PFSK-1 (cell line): ENCODE data around the gene GSC2.

Experiments used
- FOXP2 ChIP-seq: optimal IDR thresholded peaks from 2 replicates; pipeline ENCODE3; 2011; ENCODE audit warnings: borderline replicate concordance, control low read depth, inconsistent platforms; ENCODE audit not compliant: insufficient read depth; ENCODE audit errors: extremely low read length, extremely low read depth
- POLR2AphosphoS5 ChIP-seq: IDR thresholded peaks from 2 replicates; pipeline ENCODE4 v1.6.1; 2012; ENCODE audit warnings: low read depth, mild to moderate bottlenecking, control low read depth, low read length, moderate library complexity
- REST ChIP-seq, 2 experiments: IDR thresholded peaks; 2 replicates each; pipeline versions ENCODE4 v1.6.1 to v1.8.0; 2011 to 2012; ENCODE audit warnings: low read depth in 2 of 2, low read length in 2 of 2, control low read depth in 1 of 2, inconsistent platforms in 1 of 2, mild to moderate bottlenecking in 1 of 2, moderate library complexity in 1 of 2; ENCODE audit not compliant: insufficient read depth in 1 of 2
- SIN3A ChIP-seq: IDR thresholded peaks from 2 replicates; pipeline ENCODE4 v1.6.1; 2012; ENCODE audit warnings: mild to moderate bottlenecking, low read length, moderate library complexity, borderline replicate concordance; ENCODE audit not compliant: insufficient read depth
- TAF1 ChIP-seq: IDR thresholded peaks from 2 replicates; pipeline ENCODE4 v1.6.1; 2012; ENCODE audit warnings: low read length, control low read depth, borderline replicate concordance; ENCODE audit not compliant: insufficient read depth

- no peak for TF ChIP-seq POLR2AphosphoS5
- TF ChIP-seq FOXP2 = no peak
- TF ChIP-seq REST (IDR thresholded peaks at IDR 0.05; ENCODE audit: insufficient read depth in 1 of 2, low read depth in 2 of 2, low read length in 2 of 2) = no peak
- no peak for TF ChIP-seq TAF1
- TF ChIP-seq SIN3A = no peak
These were observed 2.8 kb downstream of the GSC2 start for GRCh38 chr22:19147195-19147780.
